Colonic mucosa (tissue), 4 donors: ENCODE data around the gene BAZ2B. TPM values are rescaled to one million over a fixed set of nuclear protein-coding genes. Genes with fewer than 3 reads are reported as not detected.
"Not testable (repeated sequence)": the region's sequence is repeated elsewhere in the genome, so short reads cannot be mapped to it uniquely, and the experiment has no call there.

Source experiments
- DNase-seq: peaks from one replicate; pipeline ENCODE4 v3.0.0-alpha.2; 2020
- H3K27ac ChIP-seq: fragments of 200-600 bp; one replicate; pipeline ENCODE4 v1.8.0; 2021
- H3K27me3 ChIP-seq: fragments of 200-600 bp; one replicate; pipeline ENCODE4 v1.8.0; 2021
- H3K36me3 ChIP-seq: fragments of 200-600 bp; one replicate; pipeline ENCODE4 v1.8.0; 2021
- H3K4me1 ChIP-seq: fragments of 200-600 bp; one replicate; pipeline ENCODE4 v1.8.0; 2021; ENCODE audit warnings: mild to moderate bottlenecking
- H3K4me3 ChIP-seq: fragments of 200-600 bp; one replicate; pipeline ENCODE4 v1.8.0; 2021
- H3K9ac ChIP-seq, 2 donors: one replicate each; pipeline ENCODE4 v1.7.0; 2013; ENCODE audit warnings: control low read depth in 2 of 2, low read depth in 2 of 2, low read length in 2 of 2
- H3K9me3 ChIP-seq: fragments of 200-600 bp; one replicate; pipeline ENCODE4 v1.8.0; 2021
- CTCF ChIP-seq: fragments of 200-600 bp; IDR thresholded peaks from one replicate; pipeline ENCODE4 v1.8.0; 2022; ENCODE audit warnings: antibody characterized with exemption, mild to moderate bottlenecking
- intact Hi-C: fragments of 100-400 bp; cut with DNase I; formaldehyde crosslinking; loops from one replicate; pipeline ENCODE4 v1.14.1; 2022
- total RNA-seq, 2 donors: library from RNA; stranded (reverse); fragmentation: NEBNext Ultra II Directional in 1 of 2; extraction: Animal tissue kit (Norgen Biotek cat#: 25700) in 1 of 2; gene quantifications; one replicate each; pipeline ENCODE4 v1.2.1, GENCODE V29; 2021
- donor health status: healthy.
- donor health status: DM: no; HTN: no; CAD: no.
- donor health status: DM: no; HTN: no; CAD: no.

BAZ2B gene
- total RNA-seq, 2 donors from 2014 or later, result 36.7 to 60.9 TPM

DNA sequence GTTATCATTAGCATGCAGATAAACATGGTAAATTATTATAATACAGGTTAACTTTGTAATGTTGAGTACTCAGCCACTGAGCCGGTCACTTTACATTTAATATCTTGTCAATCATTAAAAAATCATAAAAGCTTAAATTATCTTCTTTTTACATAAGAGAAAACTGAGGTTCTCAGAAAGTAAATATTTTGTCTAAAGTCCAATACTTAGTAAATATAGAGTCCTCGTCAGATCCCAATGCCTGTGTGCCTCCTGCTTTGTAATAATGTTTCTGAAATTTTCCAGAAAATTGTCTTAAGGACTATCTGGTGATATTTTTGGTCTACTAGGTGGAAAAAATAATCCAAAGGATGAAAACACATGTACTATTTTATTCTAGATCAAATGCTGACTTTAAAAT, 213.6 kb downstream of the BAZ2B start:
- Histone ChIP-seq H3K27me3 (no peaks in the 10 kb centered on the region), H3K27ac (no peak overlapping the region), H3K4me1 (no peaks in the 10 kb centered on the region), H3K4me3 (no peak overlapping the region), H3K36me3 (no peaks in the 10 kb centered on the region), H3K9me3 (no peaks in the 10 kb centered on the region), H3K9ac (no peak overlapping the region)
- intact Hi-C loops, result no loop called here
- TF ChIP-seq CTCF, result no peak
- DNase-seq, result no peak

DNA sequence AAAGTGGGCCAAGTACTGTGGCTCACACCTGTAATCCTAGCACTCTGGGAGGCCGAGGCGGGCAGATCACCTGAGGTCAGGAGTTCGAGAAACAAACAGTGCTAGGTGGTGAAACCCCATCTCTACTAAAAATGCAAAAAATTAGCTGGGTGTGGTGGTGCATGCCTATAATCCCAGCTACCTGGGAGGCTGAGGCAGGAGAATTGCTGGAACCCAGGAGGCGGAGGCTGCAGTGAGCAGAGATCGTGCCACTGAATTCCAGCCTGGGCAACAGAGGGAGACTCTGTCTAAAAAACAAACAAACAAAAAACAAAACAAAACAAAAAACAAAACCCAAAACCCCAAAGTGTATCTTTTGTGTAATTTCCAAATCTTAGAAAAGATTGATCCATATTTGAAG, 214.2 kb downstream of the BAZ2B start:
- H3K9ac ChIP-seq, H3K9me3 ChIP-seq, DNase-seq, H3K4me1 ChIP-seq, H3K27me3 ChIP-seq, intact Hi-C loops, H3K27ac ChIP-seq, H3K4me3 ChIP-seq, H3K36me3 ChIP-seq: not testable (repeated sequence)

DNA sequence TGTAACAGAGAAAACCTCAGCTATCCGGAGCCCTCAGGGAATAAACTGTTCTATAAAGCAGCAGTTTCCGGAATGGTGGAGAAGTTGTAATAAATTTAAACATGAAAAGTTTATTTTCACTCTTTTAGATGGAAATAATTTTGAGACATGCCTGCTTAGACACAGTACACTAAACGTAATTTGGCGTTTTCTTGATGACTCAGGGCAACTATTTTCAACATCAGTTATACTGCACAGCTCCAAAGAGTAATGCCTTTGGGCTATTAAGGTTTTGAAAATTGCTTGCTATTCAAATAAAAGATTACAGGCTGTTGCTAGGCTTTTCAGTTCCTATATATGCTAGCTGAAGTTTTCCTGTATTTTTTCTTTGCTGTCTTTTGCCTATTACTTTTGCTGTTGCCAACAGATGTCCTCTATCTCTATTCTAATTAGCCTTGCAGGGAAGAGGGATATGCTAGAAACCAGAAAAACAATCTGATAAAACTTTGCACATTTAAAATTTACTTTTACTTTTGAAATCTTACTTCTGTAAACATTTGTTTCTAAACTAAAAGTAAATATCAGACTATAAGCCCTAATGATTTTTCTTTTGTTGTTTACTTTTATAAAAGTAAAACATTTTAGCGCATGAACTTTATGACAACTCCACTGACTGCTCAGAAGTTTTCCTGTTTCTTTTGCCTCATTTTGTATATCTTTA, 216.5 kb downstream of the BAZ2B start:
- Histone ChIP-seq H3K4me1 (no peaks in the 10 kb centered on the region), H3K27me3 (no peaks in the 10 kb centered on the region), H3K9ac (no peak overlapping the region), H3K4me3 (no peak overlapping the region), H3K9me3 (no peaks in the 10 kb centered on the region), H3K27ac (no peak overlapping the region), H3K36me3 (no peaks in the 10 kb centered on the region)
- TF ChIP-seq CTCF, result no peak
- DNase-seq, result no peak
- intact Hi-C loops, result no loop called here

DNA sequence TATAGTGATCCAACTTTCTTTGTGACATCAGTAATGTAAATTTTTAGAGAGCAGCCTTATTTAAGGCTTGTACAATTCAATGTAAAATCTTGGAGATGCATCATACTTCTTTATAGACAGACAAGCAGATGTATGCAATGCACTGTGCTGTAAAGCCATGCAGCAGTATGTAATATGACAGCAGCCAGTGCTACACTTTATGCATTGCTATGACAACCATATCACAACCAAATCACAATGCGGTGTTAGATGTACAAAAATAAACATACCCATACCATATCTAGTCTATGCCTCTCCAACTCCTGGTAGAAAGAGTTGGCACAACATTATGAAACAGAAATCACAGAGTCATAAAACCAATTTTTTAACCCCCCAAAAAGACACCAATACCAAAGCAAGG, 219.5 kb downstream of the BAZ2B start:
- no peaks in the 10 kb centered on the region for H3K27me3 ChIP-seq
- no peaks in the 10 kb centered on the region for H3K9me3 ChIP-seq
- no peaks in the 10 kb centered on the region for H3K4me1 ChIP-seq
- H3K27ac ChIP-seq, result no peak overlapping the region
- H3K4me3 ChIP-seq, result no peak overlapping the region
- no peak overlapping the region for H3K9ac ChIP-seq
- no peaks in the 10 kb centered on the region for H3K36me3 ChIP-seq
- no peak for DNase-seq
- intact Hi-C loops, result no loop called here
- TF ChIP-seq CTCF, result no peak

DNA sequence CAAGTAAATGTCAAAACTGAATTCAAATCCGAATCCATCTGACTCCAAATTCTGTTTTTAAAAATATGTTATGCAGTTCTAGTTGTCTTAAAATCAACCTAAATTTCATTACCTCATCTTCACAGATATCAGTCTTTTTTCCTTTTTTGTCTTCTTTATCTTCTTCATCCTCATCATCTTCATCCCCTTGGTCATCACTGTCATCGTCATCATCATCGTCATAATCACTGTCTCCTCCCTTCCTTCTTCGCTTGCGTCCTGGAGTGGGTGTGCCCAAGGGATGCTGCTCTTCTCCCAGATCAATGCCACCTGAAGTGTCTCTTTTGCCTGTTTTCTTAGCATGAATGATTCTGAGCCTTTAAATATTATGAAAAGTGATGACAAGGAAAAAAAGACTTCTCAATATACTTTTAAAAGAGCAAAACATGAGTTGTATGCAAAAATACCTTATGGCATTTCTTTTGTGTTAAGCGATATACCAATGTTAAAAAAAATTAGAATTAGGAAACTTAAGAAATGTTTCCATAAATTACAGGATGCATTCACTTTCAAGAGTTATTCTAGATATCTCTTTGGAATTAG, 233.8 kb downstream of the BAZ2B start:
- Histone ChIP-seq H3K27ac (no peak overlapping the region), H3K4me3 (no peak overlapping the region), H3K9me3 (no peaks in the 10 kb centered on the region), H3K27me3 (no peaks in the 10 kb centered on the region), H3K4me1 (no peaks in the 10 kb centered on the region), H3K9ac (no peak overlapping the region), H3K36me3 (no peaks in the 10 kb centered on the region)
- no peak for DNase-seq
- no peak for TF ChIP-seq CTCF
- intact Hi-C loops, result no loop called here

DNA sequence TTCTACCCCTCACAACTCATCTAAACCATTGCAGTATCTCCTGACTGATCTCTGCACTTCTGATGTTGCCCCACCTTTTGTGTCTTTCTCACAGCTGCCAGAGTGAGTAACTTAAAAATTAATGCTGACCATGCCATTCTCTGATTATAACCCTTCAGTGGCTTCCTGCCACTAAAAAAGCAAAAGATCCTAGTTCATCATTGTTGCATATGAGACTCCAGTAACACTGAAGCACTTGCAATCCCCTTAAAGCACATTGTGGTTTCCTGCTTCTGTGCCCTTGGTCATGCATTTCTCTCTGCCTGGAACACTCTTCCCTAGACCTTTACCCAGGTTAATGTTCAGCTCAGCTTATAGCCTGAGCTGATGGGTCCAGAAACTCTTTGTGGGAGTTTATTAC, 234.8 kb downstream of the BAZ2B start:
- TF ChIP-seq CTCF, result no peak
- Histone ChIP-seq H3K9ac (no peak overlapping the region), H3K27ac (peak overlapping the region; percentile 22), H3K36me3 (no peaks in the 10 kb centered on the region), H3K27me3 (no peaks in the 10 kb centered on the region), H3K9me3 (no peaks in the 10 kb centered on the region), H3K4me3 (no peak overlapping the region), H3K4me1 (no peaks in the 10 kb centered on the region)
- peak; percentile 21 for DNase-seq
- intact Hi-C loops, result no loop called here
